GM21528 (cell line): ENCODE data around the gene SHISA5.
A peak's percentile ranks its signal among the peaks of the same experiment; 100 is the strongest.
"Not testable (repeated sequence)": the region's sequence is repeated elsewhere in the genome, so short reads cannot be mapped to it uniquely, and the experiment has no call there.

Experiments
- ATAC-seq: cut with Tn5 transposase; IDR thresholded peaks from one replicate; pipeline ENCODE4 v1.9.1; 2021; ENCODE audit warnings: mild to moderate bottlenecking, moderate library complexity; ENCODE audit not compliant: unreplicated experiment, low FRiP score

Gene SHISA5

GRCh38 chr3:48478626-48479555 is 25.1 kb downstream of the SHISA5 start:
- no peak for ATAC-seq

DNA sequence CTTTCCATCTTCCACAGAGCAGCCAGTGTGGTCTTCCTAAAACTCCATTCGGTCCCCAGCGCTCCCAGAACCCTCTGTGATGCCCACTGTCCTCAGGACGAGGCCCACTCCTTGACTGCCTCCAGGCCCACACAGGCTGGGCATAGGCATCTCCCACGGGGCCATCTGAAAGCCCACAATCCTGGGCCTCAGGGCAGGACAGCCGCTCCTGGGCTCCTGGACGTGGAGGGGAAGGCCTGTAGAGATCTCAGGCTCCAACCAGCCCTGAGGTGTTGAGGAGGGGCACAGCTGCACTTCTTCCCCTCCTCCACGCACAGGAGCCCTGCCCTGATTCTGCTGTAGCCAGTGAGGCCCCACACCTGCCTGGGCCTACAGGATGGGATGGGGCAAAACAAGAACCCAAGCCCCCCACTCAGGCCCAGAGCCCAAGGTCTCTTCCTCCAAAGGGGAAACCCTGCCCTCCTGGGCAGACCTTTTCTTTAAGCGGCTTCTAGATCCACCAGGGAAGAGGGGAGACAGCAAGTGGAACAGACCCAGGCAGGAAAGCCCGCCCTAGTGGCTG is 25.9 kb downstream of the SHISA5 start:
- no peak for ATAC-seq

DNA sequence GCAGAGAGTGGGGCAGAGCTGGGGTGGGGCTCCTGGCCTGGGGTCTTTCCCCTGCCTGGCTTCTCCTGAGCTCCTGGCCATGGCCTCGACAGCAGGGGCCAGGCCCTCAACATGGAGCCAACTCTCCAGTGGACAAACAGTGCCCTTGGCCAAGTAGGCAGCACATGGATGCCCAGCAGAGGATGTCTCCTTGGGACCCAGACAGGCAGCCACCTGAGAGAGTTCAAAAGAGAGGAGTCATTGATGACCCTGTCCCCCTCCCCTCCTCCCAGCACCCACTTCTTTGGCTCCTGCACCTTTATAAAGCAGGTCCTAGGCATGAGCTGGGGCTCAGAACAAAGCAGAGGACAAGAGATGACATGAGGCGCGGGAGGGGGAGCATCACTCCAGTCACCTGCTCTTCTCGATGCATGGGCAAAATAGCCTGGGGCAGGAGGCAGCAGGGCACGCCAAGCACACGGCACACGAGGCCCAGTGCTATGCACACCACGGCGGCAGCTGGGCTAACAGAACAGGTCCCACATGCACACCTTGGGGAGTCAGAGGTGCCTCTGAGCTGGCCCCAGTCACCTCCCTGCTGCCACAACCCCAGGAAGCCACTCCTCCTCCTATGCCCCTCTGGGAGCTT is 27.4 kb downstream of the SHISA5 start:
- no peak for ATAC-seq

DNA sequence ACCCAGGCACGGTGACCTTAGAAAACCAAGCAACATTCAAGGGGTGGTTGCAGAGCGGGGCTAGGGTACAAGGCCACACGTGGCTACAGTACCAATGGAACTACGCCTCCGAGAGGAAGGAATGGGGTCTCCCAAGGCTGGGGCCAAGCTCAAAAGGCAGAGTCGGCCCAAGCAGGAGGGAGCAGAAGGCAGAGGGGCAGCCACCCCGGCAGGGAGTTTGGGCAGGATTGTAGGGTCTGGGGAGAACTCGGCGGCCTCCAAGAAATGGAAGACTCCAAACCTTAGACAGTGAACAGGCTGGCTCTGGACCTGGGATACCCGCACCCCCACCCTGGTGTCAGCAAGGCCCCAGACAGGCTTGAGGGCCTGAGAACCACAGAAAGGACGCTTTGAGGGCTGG is 28.8 kb downstream of the SHISA5 start:
- no peak for ATAC-seq

- ATAC-seq = no peak
Observed at GRCh38 chr3:48474619-48475018, 29.4 kb downstream of the SHISA5 start.

- ATAC-seq = not testable (repeated sequence)
Observed at GRCh38 chr3:48474031-48474430, 29.9 kb downstream of the SHISA5 start.

- ATAC-seq = no peak
Observed at GRCh38 chr3:48473617-48473952, 30.4 kb downstream of the SHISA5 start.

GRCh38 chr3:48472923-48473616 is 30.9 kb downstream of the SHISA5 start:
- peak; percentile 72 for ATAC-seq

DNA sequence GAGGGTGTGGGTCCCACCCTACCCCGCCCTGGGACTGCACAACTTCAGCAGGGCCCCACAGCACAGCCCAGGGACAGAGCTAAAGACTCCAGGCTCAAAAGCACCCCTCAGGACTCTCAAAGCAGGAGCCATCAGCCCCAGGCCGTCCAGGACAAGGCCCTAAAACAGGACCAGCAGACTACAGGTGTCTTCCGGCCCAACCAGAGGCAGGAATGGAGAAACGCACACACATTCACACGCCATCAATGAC is 31.4 kb downstream of the SHISA5 start:
- ATAC-seq = no peak

- ATAC-seq = no peak
Observed at GRCh38 chr3:48470286-48470685, 33.7 kb downstream of the SHISA5 start.

GRCh38 chr3:48469046-48469915 is 34.7 kb downstream of the SHISA5 start:
- ATAC-seq = no peak

DNA sequence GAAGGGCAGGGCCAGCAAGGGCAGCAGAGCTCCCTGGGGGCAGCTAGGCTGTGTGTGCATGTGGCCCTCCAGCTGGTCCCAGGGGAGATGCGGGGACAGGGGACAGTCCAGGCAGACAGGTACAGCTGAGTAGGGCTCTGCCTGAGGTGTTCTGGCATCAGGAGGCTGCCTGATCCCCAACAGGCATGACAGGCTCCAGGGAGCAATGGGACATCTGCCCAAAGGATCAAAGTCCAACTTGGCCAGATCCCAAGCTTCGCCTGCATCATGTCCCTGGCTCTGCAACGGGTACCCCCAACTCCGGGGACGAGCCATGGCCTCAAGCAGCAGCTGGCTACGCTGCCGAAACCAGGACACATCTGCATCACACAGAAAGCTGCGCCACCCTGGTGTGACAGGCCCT is 35.6 kb downstream of the SHISA5 start:
- ATAC-seq = no peak

- no peak for ATAC-seq
Observed at GRCh38 chr3:48467473-48468267, 36.3 kb downstream of the SHISA5 start.

GRCh38 chr3:48467110-48467454 is 36.9 kb downstream of the SHISA5 start:
- ATAC-seq = no peak

GRCh38 chr3:48466386-48467109 is 37.4 kb downstream of the SHISA5 start:
- peak; percentile 10 for ATAC-seq

- peak; percentile 66 for ATAC-seq
Observed at GRCh38 chr3:48465531-48466378, 38.2 kb downstream of the SHISA5 start.

DNA sequence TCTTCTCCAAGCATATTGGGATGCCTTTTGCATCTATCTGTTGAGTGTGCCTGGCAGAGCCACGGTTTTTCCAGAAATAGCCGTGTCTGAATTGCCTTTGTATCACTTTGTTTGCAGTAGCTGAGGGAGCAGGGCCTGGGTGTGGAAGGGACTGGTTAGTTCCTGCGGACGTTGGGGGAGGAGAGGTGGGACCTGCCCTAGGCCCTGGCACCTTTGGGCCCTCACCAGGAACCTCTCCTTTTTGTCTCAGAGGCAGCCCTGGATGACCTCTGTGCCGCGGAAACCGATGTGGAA is 38.8 kb downstream of the SHISA5 start:
- ATAC-seq = no peak

DNA sequence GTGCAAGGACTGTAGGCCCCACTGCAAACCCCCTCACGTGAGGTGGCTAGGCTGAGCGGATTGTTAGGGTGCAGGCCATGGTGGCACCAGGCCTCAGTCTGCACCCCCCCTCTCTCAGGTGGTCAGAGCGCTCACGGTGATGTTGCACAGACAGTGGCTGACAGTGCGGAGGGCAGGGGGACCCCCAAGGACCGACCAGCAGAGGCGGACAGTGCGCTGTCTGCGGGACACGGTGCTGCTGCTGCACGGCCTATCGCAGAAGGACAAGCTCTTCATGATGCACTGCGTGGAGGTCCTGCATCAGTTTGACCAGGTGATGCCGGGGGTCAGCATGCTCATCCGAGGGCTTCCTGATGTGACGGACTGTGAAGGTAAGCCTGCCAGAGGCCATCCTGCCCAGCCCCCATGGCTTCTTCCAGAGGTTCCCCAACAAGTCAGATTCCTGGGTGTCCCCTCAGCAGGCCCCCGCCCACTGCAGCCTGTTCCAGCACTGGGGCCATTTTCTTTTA is 39.2 kb downstream of the SHISA5 start:
- ATAC-seq = no peak
